COR-L47 (cell line): ENCODE data around the gene SELENOP.
"Not testable (repeated sequence)": the region's sequence is repeated elsewhere in the genome, so short reads cannot be mapped to it uniquely, and the experiment has no call there.

Experiments
- DNase-seq: peaks from one replicate; lab custom pipeline; 2025; lab: John Stamatoyannopoulos, UW

Gene SELENOP

DNA sequence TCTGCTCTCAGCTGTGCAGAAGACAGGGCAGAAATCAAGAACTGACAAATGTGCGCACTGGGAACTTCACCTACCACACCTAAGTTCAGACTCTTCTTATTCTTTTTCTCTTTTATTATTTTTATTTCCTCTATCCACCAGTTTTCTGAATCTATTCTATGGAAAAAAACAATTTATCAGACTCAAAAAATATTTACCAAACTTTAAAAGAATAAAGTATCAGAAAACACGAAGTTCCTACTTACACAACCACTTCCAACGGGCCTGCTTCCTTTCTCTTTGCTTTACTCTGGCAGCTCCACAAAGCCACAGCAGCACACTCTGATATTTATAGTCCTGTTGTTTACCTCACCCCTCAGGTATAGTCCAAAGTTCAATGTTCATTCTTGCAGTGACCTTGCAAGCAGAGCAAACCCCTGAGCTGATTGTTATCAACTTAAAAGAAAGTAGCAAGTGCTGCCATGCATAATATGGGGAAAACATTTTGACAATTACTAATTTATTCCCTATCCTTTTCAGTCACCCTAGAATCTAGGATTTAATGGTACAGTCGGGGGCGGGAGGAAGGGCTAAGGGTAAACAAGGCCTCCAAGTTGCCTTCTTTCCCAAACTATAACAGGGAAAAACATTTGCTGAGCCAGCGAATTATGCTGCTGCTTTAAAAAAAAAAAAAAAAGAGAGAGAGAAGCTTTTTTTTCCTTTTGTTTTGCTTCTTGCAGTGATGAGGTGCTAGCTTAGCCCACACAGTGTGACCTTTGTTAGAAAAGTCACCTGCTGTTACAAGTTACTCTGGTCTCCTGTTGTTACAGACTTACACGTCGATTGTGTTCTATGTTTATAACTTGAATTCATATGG, at the start of gene SELENOP:
TSS of gene SELENOP (minus strand) at position 302 of the 856 bp plus-strand sequence. CDS start 3,539 bp downstream, outside the sequence.
- peak; percentile 3 for DNase-seq

DNA sequence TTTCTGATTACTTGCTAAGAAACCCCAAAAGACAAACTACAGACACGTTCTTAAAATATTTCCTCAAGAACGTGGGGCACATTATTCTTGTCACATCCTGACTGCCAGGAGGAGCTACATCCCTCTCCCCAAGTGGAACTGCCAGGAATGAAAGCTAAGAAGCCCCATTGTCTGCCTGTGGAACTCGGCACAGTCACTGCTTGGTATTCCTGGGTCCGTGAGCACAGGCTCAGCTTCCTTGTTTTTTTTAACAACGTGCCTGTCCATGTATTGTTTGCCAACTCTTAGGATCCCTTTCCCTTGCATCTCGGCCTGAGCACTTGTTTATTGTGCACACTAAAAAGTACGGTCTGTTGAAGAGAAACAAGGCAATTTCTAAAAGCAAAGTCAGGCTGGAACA, 47.0 kb upstream of the SELENOP start:
- DNase-seq: no peak

DNA sequence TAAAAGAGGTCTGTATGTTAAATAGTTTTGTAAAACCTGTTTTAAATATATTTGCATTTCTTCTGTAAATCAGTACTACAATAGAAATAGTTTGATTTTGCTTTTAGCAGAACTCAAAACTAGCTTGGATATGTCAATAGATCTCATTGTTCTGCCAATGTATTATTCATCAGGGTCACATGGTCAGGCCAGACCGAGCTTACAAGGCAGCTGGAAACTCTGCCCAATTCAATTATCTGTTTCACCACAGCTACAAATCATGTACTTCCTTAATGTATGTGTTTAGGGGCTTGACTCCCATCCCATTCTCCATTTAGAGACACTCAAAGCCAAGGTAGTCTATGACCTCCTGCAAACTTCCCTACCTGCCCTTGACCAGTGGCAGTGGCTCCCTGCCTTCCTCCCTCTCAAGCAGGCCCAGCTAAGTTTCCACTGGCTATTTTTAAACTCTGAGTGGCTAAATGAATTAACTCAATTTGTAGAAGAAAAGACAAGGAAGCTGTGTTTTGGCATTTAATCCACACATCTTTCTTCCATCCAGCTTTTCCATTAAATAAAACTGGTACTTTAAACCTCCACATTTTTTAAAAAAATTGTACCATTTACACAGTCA, 46.4 kb upstream of the SELENOP start:
- DNase-seq: no peak

DNA sequence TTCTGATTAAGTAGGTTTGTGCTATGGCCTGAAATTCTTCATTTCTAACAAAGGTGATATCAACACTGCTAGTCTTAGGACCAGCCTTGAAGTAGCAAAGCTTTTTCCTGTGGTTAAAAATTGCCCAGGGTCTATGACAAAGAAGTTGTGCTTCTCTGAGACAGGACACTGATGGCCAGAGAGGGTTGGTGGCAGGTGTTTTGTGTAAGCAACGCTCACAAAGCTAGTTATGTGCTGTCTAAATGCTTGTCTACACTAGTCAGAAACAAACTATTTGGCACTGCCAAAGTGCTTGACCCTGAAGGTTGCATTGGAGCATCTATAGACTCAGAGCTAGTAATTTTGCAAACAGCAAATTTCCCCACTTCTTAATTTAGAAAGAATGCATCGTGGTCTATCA, 44.1 kb upstream of the SELENOP start:
- DNase-seq: no peak

DNA sequence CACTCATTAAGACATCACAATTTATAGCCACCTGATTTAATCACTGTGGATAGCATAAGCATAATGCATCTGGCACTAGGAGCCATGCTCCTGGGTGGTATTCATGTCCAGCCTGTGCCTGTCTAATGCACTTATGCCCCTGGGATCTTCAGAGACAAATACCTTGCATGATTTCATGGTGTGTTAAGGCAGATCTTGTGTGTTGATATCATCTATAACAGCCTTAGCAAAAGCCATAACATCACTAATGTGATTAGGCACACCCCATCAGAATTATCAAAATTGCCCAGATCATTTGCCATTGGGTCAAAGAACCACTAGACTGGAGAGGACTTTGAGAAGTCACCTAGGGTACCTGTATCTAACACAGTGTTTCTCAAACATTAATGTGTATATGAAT, 43.7 kb upstream of the SELENOP start:
- DNase-seq: no peak

DNA sequence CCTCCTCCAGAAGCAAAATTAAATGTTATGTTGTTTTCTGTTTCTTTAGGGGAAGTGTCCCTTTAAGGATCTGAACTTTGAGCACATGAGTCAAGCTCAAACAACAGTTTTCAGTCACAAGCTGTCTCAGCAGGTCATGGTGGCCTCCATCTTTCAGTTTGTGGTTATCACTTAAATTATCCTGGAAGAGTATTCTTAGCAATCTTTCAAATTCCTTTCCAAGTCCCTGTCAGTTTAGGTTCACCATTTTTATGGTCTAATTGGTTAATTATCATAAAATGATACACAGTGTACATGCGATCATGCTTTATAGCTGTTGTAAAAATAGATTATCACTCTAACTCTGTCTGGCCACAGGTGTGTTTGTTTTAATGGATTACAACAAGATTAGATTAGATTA, 43.1 kb upstream of the SELENOP start:
- DNase-seq: no peak

- no peak for DNase-seq
Observed at GRCh38 chr5:42852826-42853225, 41.1 kb upstream of the SELENOP start.

GRCh38 chr5:42851481-42851880, 39.8 kb upstream of the SELENOP start:
- no peak for DNase-seq

DNA sequence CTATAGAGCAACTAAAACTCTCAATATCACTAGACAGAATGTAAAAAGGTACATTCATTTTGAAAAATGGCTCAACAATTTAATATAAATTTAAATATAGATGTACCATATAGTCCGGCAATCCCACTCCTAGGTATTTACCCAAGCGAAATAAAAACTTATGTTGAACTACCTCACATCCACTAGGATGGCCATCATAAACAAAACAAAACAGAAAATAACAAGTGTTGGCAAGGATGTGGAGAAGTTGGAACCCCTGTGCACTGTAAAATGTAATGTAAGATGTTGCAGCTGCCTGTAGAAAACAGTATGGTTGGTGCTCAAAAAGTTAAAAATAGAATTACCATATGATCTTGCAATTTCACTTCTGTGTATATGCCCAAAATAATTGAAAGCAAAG, 36.9 kb upstream of the SELENOP start:
- DNase-seq: no peak

GRCh38 chr5:42844408-42844807, 32.7 kb upstream of the SELENOP start:
- DNase-seq: not testable (repeated sequence)

DNA sequence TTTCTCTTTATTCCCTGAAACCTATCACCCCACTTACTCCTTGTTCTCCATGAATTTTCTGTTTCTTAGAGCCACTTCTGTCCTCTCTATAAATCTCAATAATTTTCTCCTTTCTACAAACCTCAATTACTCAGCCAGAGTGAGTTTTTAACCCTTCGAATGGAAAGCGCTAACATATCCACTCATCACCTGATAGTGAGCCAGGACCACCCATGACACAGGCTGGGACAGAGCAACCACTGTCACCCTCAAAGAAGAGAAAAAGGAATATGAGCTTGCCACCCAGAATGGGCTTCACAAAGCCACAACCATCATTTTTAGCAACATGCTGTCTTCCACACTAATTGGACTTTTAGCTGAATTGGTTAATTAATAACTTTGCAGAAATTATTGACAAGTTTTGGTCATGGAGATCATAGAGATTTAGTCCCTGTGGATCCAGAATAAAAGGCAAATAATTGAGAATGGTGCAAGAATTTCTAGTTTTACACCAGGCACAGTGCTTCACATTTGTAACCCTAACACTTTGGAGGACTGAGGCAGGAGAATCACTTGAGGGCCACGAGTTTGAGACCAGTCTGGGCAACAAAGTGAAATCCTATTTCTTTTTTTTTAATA, 32.1 kb upstream of the SELENOP start:
- no peak for DNase-seq

- DNase-seq: no peak
Observed at GRCh38 chr5:42842921-42843641, 31.4 kb upstream of the SELENOP start.

DNA sequence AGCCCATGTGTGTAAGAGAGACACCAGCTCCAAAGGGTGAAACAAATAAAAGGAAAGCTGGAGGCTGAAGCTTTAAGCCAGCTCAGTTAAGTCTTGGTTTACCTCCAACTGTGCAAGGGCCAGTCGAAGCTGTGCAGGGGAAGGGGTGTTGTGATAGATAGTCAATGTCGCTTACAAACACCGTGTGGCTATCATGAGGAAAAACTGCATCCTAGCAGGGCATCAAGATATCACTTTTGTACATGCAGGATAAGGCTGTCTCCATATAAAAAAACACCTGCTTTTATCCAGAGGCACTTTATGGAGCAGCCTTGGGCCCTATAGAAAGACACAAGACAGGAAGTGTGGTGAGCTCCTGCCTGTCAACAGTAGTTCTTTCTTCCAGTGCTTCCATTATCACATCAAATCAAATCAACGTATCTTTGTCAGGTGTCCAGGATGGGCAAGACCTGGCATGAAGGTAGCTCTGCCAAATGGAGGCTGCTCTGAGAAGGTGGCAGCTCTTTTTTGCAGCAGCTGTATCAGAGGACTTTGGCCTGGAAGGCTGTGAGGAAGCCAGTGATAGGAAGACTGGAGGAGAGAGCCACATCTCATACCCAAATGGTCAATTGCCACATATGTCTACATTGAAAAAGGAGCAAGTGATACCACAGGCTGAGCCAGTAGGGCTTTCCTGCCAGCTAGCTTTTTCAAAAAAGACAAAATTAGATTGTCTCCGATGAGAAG, 29.3 kb upstream of the SELENOP start:
- no peak for DNase-seq

- DNase-seq: no peak
Observed at GRCh38 chr5:42840269-42840668, 28.6 kb upstream of the SELENOP start.

DNA sequence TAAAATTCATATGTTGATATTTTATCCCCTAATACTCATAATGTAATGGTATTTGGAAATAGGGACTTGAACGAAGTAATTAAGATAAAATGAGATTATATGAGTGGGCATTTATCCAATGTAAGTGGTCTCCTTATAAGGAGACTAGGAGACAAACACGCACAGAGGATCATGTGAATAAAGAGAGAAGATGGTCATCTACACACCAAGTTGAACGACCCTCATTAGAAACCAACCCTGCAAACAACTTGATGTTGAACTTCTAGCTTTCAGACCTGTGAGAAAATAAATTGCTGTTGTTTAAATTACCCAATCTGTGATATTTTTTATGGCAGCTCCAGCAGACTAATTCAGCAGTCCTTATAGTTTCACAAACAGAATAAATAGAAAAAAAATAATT, 27.5 kb upstream of the SELENOP start:
- no peak for DNase-seq

GRCh38 chr5:42837601-42838000, 25.9 kb upstream of the SELENOP start:
- DNase-seq: no peak

DNA sequence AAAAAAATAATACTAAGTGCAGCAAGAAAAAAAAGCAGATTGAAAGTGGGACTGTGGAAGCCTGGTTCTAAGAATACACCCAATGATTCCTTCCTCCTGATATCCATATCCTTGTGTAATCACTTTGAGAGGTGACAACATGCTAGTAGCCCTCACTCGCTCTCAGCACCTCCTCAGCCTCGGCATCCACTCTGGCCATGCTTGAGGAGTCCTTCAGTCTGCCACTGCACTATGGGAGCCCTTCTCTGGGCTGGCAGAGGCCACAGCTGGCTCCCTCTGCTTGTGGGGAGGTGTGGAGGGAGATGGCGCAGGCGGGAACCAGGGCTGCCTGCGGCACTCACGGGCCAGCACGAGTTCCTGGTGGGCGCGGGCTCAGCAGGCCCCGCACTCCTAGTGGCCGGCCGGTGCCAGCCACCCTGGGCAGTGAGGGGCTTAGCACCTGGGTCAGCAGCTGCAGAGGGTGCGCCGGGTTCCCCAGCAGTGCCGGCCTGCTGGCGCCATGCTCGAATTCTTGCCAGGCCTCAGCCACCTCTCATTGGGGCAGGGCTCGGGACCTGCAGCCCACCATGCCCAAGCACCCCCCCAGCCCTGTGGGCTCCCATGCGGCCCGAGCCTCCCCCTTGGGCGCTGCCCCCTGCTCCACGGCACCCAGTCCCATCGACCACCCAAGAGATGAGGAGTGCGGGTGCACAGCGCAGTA, 24.5 kb upstream of the SELENOP start:
- no peak for DNase-seq

- no peak for DNase-seq
Observed at GRCh38 chr5:42832060-42832459, 20.4 kb upstream of the SELENOP start.

GRCh38 chr5:42830924-42831323, 19.2 kb upstream of the SELENOP start:
- no peak for DNase-seq

- DNase-seq: no peak
Observed at GRCh38 chr5:42828671-42829070, 17.0 kb upstream of the SELENOP start.
